NCI-H2107 treated with DMSO at 0.1 percent for 48 hours (cell line): Measurements from ENCODE around the gene GYG2.
"Not testable (repeated sequence)": the region's sequence is repeated elsewhere in the genome, so short reads cannot be mapped to it uniquely, and the experiment has no call there.

ENCODE experiments used
- DNase-seq: peaks from one replicate; lab custom pipeline; 2025; ENCODE audit not compliant: unreplicated experiment; lab: John Stamatoyannopoulos, UW

The GYG2 gene

DNA sequence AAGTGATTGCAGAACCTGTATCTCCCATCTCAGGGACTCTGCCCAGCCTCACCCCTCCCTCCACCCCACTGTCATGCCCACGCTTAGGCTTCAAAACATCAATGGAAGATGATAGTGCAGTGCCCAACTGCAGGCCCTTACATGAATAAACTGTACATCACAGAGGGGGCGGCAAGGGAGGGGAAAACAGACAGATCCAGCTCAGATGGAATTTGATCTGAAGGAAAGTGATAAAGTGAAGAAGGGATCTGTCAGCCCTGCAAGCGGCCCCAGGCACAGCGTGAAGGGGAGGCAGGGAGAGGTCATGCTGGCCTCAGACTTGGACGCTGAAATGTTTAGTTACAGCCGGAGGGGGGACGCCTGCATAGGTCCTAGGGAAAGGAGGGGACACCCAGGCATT lies 38.5 kb downstream of the GYG2 start:
- no peak for DNase-seq

DNA sequence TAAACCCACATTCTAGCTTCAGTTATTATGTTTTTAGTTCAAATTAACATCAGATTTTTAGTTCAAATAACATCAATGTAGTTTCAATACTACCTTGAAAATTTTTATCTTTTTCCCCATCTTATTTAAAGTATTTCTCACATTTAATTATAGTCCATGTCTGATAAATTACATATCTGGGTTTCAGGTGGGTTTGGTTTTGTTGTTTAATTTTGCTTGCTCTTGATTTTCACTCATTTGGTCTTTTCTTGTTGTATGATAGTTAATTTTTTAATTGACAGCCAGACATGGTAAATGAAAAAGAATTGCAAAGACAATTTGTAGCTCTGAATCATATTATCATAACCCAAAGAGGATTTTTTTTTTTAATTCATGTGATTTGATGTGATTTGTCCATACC lies 41.9 kb downstream of the GYG2 start:
- DNase-seq = no peak

DNA sequence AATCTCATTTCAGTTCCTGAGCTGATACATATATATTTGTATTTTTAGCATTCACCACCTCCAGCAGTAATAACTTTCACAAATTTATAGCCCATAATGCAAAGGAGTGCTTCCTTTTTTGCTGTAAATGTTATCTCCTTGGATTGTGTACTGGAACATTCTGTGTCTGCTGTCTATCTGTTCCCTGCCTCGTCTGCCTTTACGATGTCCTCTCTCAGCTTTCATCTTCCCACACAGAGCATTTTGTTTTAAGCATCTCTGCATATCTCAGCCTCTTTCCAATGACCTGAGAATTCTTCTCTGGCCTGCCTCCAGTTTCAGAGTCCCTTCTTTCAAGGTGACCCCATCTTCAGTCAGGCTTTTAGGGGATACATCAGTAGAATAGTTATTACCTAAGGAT lies 43.1 kb downstream of the GYG2 start:
- no peak for DNase-seq

DNA sequence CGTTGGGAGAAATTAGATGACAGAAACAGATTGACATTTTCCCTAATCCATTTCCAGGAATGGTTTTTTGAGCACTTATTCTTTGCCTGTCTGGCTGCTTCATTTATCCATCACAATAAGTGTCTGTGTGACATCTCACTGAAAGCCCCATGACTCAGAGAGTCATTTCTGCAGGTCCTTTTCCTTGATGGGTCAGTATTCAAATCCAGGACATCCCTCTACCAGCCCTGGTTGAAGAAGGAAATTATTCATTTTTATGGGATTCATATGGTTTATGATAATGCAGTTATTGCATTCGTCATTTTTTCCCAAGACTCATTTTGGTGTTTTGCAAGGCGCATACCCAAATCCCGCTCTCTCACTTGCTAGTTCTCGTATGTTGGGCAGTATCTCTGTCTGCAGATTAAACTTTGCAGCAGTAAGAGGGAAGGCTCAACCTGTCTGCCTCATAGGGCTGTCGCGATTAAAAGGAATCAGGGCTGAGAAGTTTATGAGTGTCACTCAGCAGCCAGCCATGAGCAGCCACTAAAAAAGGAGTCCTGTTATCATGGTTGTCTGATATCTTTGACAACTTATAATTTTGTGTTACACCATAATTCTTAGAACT lies 44.0 kb downstream of the GYG2 start:
- no peak for DNase-seq

DNA sequence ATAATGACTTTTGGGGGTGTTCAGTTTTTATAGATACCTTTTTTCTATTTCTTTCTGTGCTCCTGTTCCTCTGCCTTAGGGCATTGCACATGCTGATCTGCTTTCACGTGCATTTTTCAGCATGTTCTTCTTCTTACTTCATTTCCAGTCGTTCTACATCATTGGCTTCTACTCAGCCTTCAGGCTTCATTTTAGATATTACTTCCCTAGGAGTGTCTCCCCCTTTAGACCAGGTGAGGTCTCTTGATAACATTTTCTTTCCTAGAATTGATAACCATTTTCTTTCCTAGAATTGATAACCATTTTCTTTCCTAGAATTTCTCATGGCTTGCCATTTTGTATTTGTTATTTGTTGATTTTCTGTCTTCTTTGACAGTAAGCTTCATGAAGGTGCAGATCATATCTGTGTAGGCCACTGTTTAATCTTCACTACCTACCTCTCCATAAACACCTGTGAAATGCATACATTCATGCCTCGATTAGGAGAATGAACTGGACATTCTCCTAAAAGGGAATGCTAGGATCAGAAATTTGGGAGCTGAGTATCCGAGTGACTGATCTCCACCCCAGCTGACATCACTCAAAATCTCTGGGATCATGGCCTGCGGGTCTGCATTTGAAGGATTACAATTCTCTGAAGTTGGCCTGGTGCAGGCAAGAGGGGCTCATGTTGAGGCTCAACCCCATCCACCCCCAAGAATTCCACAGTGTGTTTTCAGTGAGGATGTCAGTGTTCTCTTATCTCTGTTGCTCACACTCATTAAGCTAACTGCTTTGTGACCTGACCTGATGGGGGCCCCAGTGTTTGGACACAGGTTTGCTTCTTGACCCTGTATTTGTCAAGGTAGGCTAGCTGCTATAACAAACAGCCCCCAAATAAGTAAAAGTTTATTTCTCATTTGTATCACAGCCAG lies 45.7 kb downstream of the GYG2 start:
- no peak for DNase-seq

DNA sequence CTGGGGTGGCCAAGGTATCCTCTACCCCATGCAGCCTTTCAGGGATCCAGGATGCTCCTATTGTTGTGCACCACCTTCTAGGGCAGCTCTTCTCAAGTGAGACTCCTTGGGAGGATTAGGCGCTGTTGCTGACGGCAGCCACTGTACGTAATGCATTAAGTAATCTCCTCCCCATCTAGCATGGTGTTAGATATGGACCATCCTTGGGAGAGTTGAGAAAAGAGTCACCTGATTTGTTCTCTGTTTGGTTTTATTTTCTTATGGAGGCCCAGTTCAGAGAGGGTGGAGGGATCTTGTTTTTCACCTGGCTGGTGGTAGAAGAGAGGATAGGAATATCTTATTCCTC lies 46.4 kb downstream of the GYG2 start:
- DNase-seq = no peak

DNA sequence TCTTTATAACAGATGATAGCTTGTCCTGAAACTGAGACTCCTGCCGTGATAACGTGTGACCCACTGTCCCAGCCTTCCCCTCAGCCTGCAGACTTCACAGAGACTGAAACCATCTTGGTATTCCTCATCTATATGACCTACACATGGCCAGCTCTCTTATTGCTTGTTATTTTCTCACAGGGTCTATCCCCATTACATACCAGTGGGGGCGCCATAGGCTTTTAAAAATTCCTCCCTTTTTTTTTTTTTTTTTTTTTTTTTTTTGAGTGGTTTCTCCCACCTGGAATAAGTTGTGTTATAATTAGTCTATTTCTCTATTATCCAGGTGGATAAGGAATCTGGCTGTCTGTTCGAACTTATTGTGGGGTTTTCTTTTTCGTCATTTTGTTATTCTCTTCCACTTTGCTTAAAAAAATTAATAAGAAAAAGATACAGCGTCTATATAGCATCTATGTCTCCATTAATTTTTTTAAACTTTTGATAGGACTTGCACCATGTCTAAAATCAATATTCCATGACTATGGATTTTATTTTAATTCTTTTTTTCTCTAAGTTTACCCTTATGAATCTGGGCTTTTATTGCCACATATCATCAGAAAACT lies 47.2 kb downstream of the GYG2 start:
- no peak for DNase-seq

DNA sequence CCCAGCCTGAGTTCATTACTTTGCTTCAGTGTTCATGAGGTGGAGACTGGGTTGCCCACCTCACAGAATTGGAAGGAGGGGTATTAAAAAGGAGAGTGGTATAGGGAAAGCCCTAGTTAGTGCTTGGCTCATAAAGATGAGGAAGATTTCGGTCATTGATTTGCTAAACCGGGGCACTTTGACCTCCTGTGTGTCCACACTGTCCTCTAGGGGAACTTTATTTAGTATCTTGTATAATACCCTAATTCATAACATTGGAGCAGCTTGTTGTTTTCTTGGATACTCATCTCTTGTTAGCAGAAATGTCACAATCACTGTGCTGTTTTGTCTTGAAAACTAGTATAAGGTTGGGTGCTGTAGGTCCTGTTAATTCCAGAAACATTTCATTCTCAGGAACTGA lies 49.8 kb downstream of the GYG2 start:
- DNase-seq = no peak

DNA sequence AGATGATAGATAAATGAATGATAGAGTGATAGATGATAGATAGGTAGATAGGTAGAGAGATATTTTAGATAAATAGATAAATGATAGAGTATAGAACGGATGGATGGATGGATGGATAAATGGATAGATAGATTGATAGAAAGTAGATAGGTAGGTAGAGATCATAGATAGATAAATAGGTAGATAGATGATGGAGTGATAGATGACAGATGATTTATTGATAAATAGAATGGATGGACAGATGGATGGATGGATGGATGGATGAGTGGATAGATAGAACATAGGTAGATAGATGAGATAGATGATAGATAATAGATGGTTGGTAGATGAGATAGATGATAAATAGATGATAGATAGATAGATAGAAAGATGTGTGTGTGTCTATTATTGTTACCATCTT lies 50.9 kb downstream of the GYG2 start:
- no peak for DNase-seq

DNA sequence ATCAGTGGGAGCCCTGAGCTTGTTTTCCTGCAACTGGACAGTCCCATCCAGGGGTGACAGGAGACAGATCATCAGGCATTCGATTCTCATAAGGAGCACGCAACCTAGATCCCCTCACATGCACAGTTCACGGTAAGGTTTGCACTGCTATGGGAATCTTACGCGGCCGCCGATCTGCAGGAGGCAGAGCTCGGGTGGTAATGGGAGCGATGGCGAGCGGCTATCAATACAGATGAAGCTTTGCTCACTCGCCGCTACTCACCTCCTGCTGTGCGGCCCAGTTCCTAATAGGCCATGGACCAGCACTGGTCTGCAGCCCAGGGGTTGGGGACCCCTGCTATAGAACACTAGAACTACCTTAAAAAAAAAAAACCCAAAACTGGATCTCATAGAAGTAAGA lies 55.0 kb downstream of the GYG2 start:
- no peak for DNase-seq

DNA sequence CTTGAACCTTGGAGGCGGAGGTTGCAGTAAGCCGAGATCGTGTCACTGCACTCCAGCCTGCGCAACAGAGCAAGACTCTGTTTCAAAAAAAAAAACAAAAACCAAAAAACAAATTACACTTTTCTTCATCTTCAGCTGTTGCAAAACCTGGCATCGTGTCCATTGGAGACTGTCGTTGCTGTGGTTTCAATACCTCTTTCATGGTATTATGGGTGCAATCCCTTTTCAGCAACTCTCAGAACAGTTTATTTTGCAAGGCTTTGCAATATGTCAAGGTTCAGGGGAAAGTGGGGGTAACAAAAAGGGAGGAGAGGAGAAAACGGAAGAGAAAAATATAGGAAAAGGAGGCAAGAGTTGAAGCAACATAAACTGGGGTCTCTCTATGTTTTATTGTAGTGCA lies 59.6 kb downstream of the GYG2 start:
- no peak for DNase-seq

DNA sequence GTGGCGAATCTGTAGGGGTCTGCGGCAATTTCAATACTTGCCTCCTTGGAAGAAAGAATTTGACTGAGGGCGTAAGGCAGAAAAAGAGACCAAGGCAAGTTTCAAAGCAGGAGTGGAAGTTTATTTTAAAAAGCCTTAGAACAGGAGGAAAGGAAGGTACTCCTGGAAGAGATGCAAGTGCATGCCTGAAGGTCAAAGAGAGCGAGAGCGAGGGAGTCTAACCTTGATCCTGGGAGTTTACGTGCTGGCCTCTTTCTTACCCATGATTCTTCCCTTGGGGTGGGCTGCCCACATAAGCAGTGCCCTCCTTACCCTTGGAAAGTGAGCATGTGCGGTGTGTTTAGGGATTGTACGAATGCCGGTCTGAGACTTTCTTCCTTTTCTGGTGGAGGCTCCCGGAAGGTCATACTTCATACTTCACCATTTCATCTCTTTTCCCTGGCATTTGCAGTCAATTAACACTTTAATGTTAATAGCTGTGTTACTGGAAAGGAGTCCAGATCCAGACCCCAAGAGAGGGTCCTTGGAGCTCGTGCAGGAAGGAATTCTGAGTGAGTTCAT lies 60.4 kb downstream of the GYG2 start:
- DNase-seq = no peak

DNA sequence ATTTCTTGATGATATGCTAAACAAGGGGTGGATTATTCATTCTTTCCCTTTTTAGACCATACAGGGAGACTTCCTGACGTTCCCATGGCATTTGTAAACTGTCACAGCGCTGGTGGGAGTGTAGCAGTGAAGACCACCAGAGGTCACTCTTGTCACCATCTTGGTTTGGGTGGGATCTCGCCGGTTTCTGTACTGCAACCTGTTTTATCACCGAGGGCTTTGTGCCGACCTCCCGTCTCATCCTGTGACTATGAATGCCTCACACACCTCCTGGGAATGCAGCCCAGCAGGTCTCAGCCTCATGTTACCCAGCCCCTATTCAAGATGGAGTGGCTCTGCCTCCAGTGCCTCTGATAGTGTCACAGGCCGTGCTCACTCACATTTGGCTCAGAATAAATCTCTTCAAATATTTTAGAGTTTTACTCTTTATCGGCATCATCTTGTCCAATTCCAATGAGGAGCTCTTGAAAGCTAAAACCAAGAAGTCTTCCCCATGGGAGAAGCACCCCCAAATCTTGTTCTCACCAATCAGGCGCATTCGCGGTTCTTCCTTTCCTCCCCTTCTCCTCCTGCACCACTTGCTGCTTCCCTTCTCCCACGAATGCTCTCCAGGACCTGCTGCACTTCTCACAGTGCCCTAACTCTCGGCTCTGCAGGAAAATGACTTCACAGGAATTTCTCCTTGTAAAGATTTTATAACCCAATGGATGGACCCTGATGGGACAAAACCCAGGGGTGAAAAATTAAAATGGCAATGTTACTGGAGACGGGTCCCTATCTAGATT lies 61.2 kb downstream of the GYG2 start:
- not testable (repeated sequence) for DNase-seq

DNA sequence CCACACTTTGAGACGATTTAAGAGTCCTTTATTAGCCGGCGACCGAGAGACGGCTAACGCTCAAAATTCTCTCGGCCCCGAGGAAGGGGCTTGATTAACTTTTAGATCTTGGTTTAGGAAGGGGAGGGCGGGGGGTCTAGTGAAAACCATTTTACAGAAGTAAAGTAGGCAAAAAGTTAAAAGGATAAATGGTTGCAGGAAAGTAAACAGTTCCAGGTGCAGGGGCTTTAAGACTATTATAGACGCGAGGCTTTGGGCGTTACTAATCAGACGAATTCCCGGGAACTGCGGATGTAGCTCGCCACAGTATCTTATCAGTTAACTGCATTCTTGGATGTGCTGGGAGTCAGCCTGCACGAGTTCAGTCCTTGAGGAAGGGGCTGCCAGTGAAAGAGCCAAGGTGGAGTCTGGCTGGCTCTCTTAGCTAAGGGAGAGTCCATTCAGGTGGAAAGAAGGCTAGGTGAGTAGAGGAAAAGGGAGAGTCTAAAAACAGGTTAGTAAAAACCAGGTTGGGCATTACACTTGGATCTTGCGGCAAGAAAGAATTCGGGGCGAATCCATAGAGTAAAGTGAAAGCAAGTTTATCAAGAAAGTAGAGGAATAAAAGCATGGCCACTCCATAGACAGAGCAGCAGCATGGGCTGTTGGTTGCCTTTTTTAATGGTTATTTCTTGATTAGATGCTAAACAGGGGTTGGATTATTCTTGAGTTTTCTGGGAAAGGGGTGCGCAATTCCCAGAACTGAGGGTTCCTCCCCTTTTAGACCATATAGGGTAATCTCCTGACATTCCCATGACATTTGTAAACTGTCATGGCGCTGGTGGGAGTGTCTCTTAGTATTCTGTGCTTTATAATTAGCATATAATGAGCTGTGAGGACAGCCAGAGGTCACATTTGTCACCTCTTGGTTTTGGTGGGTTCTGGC lies 62.1 kb downstream of the GYG2 start:
- DNase-seq = not testable (repeated sequence)

DNA sequence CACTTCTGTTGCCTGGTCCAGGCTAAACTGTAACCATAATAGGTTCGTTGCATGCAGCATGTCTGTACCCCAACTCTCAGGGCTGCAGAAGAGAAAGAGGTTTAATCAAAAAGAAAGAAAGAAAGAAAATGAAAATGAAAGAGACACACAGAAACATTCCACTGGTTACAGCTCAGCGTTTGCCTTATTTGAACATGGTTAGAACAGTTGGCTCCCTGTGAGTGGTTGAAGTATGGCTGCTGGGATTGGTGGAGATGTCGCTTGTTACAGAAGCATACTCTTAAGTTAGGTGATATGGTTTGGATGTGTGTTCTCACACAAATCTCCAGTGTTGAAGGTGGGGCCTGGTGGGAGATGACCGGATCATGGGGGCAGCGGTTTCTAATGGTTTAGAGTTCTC lies 64.1 kb downstream of the GYG2 start:
- DNase-seq = no peak

DNA sequence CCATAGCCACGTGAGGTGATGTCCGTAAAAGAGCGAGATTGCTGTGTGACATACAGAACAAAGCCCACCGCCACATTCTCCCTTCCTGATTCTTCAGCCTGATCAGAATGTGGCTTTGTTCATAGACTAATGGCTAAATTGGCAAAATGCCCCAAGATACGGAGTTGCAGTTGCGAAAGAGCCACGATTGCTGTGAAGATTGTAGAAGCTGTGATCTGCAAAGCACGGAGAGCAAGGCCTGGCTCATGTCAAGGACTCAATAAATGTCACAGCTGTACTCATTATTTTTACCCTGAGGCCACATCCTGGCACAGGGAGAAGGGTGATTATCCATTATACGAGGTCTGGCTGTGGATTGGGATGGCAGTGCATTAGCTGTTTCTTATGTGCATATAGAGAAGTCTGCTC lies 66.2 kb downstream of the GYG2 start:
- no peak for DNase-seq

DNA sequence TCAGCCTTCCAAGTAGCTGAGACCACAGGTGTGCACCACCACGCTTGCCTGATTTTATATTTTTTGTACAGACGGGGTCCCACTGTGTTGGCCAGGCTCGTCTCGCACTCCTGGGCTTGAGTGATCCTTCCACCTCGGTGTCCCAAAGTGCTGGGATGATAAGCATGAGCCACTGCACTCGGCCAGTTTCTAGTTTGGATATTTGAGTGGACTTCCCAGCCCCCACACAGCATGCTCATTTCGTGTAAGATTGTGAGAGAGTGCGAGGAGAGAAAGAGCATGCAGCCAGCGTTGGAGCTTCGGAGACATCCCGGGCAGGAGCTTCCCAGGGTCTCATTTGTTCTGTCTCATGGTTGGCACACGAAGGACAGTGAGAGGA lies 68.6 kb downstream of the GYG2 start:
- no peak for DNase-seq

DNA sequence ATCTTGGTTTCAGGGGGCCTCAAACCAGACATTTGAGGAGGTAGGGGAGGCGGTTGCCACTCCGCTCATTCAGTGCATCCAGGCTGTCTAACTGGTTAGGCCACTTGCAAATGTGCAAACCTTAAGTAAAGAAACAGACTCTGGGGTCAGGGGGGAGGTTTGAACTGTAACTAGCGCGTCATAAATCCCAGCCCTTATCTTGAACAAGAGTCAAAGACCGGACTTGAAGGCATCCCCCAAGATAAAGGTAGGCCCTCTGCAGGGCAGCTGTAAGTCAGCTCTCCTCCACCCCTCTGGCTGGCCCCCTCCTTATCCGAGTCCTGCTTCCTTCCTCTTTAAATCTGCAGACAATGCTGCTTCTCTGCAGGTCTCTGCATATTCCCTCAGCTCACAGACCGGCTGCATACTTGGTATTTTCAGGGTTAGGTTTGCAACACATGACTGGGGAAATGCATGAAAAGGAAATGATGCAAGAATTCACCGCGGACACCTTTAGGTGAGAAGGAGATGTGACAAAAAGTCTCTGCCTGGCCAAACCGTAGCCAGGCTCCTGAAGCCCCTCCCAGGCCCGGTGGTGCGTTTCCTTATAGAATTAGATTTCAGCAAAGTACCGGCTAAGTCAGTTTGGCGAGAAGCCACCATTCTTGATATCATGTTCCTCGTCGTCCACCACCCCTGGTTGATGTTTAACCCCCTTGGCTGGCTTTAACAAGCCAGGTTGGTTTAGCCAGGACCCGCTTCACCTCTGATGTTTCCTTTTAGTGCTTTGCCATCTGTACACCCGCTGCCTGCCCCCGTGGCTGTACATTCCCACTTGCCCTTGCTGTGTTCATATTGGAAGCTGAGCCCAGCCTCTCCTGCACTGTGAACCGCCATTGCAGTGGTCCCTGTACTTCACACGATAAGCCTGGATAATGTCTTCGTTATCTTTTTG lies 69.2 kb downstream of the GYG2 start:
- DNase-seq = not testable (repeated sequence)

DNA sequence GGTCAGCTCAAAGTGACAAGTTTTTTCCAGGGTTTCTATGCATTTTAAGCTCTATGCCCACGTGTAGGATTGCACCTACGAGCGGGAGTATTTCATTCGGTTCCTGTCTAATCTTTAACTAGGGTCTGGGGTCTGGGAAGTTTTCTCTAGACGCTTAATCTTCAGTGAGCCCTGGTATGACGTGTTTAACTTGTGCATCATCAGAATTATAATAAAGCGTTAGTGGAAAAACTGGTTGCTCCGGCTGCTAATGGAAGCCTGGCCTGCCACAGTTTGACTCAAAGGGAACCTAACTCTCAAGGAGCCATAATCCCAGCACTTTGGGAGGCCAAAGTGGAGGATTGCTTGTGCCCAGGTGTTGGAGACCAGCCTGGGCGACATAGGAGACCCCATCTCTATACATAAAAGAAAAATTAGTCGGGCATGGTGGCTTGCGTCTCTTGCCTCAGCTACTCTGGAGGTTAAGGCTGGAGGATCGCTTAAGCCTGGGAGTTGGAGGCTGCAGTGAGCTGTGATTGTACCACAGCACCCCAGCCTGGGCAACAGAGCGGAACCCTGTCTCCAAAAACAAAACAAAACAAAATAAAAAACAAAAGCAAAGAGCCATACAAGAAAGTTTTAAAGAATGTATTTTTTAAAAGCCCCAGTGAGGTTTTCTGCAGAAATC lies 70.2 kb downstream of the GYG2 start:
- no peak for DNase-seq
